Neural cell (in vitro differentiated cells): ENCODE measurements around the gene CTDP1. TPM values are rescaled to one million over a fixed set of nuclear protein-coding genes. Genes with fewer than 3 reads are reported as not detected.
A peak's percentile ranks its signal among the peaks of the same experiment; 100 is the strongest.

Experiments used
- H2AFZ ChIP-seq: fragments of 200-600, 300-800 bp; sonication (generic), shearing (Covaris generic); 2 replicates; pipeline ENCODE4 v1.6.0; 2014; ENCODE audit warnings: low read depth, mild to moderate bottlenecking, antibody characterized with exemption, low read length, moderate library complexity
- H3F3A ChIP-seq: fragments of 200-600 bp; shearing (Covaris generic); 2 replicates; pipeline ENCODE4 v1.6.1; 2016; ENCODE audit warnings: mild to moderate bottlenecking, moderate library complexity, mixed read lengths, antibody characterized with exemption, low read length; ENCODE audit not compliant: insufficient read depth, poor library complexity, severe bottlenecking
- H3K27ac ChIP-seq: fragments of 200-600, 300-800 bp; sonication (generic), shearing (Covaris generic); 2 replicates; pipeline ENCODE4 v1.5.1; 2014; ENCODE audit warnings: mild to moderate bottlenecking, low read length, moderate library complexity
- H3K27me3 ChIP-seq: fragments of 300-800, 200-600 bp; sonication (generic), shearing (Covaris generic); 2 replicates; pipeline ENCODE4 v1.6.0; 2014; ENCODE audit warnings: mild to moderate bottlenecking, low read depth, low read length, moderate library complexity; ENCODE audit not compliant: insufficient read depth
- H3K36me3 ChIP-seq: fragments of 300-800, 200-600 bp; sonication (generic), shearing (Covaris generic); 2 replicates; pipeline ENCODE4 v1.5.1; 2014; ENCODE audit warnings: mild to moderate bottlenecking, antibody characterized with exemption, low read length, moderate library complexity; ENCODE audit not compliant: insufficient read depth
- H3K4me2 ChIP-seq: fragments of 300-800, 200-600 bp; sonication (generic), shearing (Covaris generic); 2 replicates; pipeline ENCODE4 v1.6.0; 2014; ENCODE audit warnings: mild to moderate bottlenecking, low read length
- H3K4me3 ChIP-seq: fragments of 300-800, 200-600 bp; sonication (generic), shearing (Covaris generic); 2 replicates; pipeline ENCODE4 v1.5.1; 2014; ENCODE audit warnings: mild to moderate bottlenecking, low read length, moderate library complexity
- H3K79me2 ChIP-seq: fragments of 200-600 bp; shearing (Covaris generic); replicated peaks from 2 replicates; pipeline ENCODE4 v1.6.0; 2014; ENCODE audit warnings: mild to moderate bottlenecking, low read length, moderate library complexity; ENCODE audit not compliant: insufficient read depth
- H3K9ac ChIP-seq: fragments of 300-800, 200-600 bp; sonication (generic), shearing (Covaris generic); 2 replicates; pipeline ENCODE4 v1.6.1; 2016; ENCODE audit warnings: mild to moderate bottlenecking, low read length, mixed read lengths
- H3K9me2 ChIP-seq: fragments of 200-600 bp; shearing (Covaris generic); 2 replicates; pipeline ENCODE4 v1.6.1; 2016; ENCODE audit warnings: mild to moderate bottlenecking, low read length, mixed read lengths; ENCODE audit not compliant: insufficient read depth
- H3K9me3 ChIP-seq: fragments of 200-600, 300-800 bp; sonication (generic), shearing (Covaris generic); 2 replicates; pipeline ENCODE4 v1.6.1; 2016; ENCODE audit warnings: mild to moderate bottlenecking, mixed run types, low read length, moderate library complexity, mixed read lengths
- H4K20me1 ChIP-seq: fragments of 200-600 bp; shearing (Covaris generic); 2 replicates; pipeline ENCODE4 v1.6.1; 2016; ENCODE audit warnings: mild to moderate bottlenecking, mixed run types; ENCODE audit not compliant: insufficient read depth
- EP300 ChIP-seq: fragments of 450-650 bp; conservative IDR thresholded peaks from 2 replicates; pipeline ENCODE4 v1.6.1; 2014; ENCODE audit warnings: antibody characterized with exemption, mild to moderate bottlenecking, moderate library complexity; ENCODE audit not compliant: poor library complexity, severe bottlenecking
- EZH2 ChIP-seq: fragments of 200-600, 300-800 bp; shearing (Covaris generic), sonication (generic); IDR thresholded peaks from 2 replicates; pipeline ENCODE4 v1.6.1; 2014; ENCODE audit warnings: antibody characterized with exemption, low read length, borderline replicate concordance, mild to moderate bottlenecking; ENCODE audit not compliant: insufficient read depth, poor library complexity, severe bottlenecking
- MXI1 ChIP-seq: fragments of 450-650 bp; conservative IDR thresholded peaks from 2 replicates; pipeline ENCODE4 v1.6.1; 2014; ENCODE audit warnings: antibody characterized with exemption, mild to moderate bottlenecking; ENCODE audit not compliant: poor library complexity, severe bottlenecking
- POLR2AphosphoS5 ChIP-seq: IDR thresholded peaks from 2 replicates; pipeline ENCODE4 v1.6.1; 2012
- RAD21 ChIP-seq: fragments of 450-650 bp; conservative IDR thresholded peaks from 2 replicates; pipeline ENCODE4 v1.6.1; 2014; ENCODE audit warnings: antibody characterized with exemption, mild to moderate bottlenecking, moderate library complexity
- SMC3 ChIP-seq: fragments of 450-650 bp; conservative IDR thresholded peaks from 2 replicates; pipeline ENCODE4 v1.6.1; 2014; ENCODE audit warnings: antibody characterized with exemption, mild to moderate bottlenecking, moderate library complexity; ENCODE audit not compliant: poor library complexity
- TAF1 ChIP-seq: IDR thresholded peaks from 2 replicates; pipeline ENCODE4 v1.6.1; 2012; ENCODE audit warnings: low read depth
- polyA plus RNA-seq: library from polyadenylated mRNA; depleted of rRNA; stranded (reverse); fragments of >200 nt; gene quantifications from 2 replicates; pipeline ENCODE4 v1.2.3, GENCODE V29; 2014
- TF ChIP-seq, protein P1 (sequence below): fragments of 450-650 bp; IDR thresholded peaks from 2 replicates; pipeline ENCODE4 v1.5.1; 2014; ENCODE audit warnings: antibody characterized with exemption, mild to moderate bottlenecking, moderate library complexity; ENCODE audit not compliant: poor library complexity, severe bottlenecking
- TF ChIP-seq, protein P2 (sequence below): IDR thresholded peaks from 2 replicates; pipeline ENCODE4 v1.6.1; 2012; ENCODE audit warnings: borderline replicate concordance

Gene CTDP1
- polyA plus RNA-seq, 1 donor from 2014 or later, result 22.3 TPM

DNA sequence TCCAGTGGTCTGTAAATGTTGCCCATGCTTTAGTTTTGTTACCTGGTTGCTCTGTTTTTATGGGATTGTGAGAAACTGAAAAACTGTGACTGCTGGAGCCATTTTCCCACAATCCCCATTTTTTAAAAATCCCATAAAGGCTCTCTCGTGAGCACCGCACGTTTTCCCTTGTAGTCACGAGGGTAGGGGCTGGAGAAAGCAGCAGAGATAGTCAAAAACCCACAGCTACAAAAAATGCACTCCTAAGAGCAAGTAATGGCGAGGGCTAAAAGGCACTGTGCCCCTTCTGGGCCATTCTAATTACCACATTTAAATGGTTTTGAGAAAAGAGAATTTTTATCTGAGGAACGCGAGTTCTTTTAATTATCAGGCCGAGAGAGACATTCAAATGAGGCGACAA is 1.8 kb upstream of the CTDP1 start:
- H2AFZ ChIP-seq, result no peak overlapping the region
- H3K9ac ChIP-seq, result no peak overlapping the region
- H3K27me3 ChIP-seq, result no peaks in the 10 kb centered on the region
- peak overlapping the region; percentile 97 for H3K4me3 ChIP-seq
- no peaks in the 10 kb centered on the region for H3K36me3 ChIP-seq
- peaks cover 21% of the 10 kb centered on the region for H3K79me2 ChIP-seq
- no peaks in the 10 kb centered on the region for H3K9me3 ChIP-seq
- no peaks in the 10 kb centered on the region for H3K9me2 ChIP-seq
- peak overlapping the region; percentile 95 for H3K4me2 ChIP-seq
- no peaks in the 10 kb centered on the region for H4K20me1 ChIP-seq
- no peaks in the 10 kb centered on the region for H3F3A ChIP-seq
- TF ChIP-seq TAF1 (no peak), EZH2 (no peak), POLR2AphosphoS5 (no peak), RAD21 (no peak), EP300 (no peak), MXI1 (no peak), SMC3 (no peak)
- TF ChIP-seq, protein P1, sequence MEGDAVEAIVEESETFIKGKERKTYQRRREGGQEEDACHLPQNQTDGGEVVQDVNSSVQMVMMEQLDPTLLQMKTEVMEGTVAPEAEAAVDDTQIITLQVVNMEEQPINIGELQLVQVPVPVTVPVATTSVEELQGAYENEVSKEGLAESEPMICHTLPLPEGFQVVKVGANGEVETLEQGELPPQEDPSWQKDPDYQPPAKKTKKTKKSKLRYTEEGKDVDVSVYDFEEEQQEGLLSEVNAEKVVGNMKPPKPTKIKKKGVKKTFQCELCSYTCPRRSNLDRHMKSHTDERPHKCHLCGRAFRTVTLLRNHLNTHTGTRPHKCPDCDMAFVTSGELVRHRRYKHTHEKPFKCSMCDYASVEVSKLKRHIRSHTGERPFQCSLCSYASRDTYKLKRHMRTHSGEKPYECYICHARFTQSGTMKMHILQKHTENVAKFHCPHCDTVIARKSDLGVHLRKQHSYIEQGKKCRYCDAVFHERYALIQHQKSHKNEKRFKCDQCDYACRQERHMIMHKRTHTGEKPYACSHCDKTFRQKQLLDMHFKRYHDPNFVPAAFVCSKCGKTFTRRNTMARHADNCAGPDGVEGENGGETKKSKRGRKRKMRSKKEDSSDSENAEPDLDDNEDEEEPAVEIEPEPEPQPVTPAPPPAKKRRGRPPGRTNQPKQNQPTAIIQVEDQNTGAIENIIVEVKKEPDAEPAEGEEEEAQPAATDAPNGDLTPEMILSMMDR, result no peak
- TF ChIP-seq, protein P2, sequence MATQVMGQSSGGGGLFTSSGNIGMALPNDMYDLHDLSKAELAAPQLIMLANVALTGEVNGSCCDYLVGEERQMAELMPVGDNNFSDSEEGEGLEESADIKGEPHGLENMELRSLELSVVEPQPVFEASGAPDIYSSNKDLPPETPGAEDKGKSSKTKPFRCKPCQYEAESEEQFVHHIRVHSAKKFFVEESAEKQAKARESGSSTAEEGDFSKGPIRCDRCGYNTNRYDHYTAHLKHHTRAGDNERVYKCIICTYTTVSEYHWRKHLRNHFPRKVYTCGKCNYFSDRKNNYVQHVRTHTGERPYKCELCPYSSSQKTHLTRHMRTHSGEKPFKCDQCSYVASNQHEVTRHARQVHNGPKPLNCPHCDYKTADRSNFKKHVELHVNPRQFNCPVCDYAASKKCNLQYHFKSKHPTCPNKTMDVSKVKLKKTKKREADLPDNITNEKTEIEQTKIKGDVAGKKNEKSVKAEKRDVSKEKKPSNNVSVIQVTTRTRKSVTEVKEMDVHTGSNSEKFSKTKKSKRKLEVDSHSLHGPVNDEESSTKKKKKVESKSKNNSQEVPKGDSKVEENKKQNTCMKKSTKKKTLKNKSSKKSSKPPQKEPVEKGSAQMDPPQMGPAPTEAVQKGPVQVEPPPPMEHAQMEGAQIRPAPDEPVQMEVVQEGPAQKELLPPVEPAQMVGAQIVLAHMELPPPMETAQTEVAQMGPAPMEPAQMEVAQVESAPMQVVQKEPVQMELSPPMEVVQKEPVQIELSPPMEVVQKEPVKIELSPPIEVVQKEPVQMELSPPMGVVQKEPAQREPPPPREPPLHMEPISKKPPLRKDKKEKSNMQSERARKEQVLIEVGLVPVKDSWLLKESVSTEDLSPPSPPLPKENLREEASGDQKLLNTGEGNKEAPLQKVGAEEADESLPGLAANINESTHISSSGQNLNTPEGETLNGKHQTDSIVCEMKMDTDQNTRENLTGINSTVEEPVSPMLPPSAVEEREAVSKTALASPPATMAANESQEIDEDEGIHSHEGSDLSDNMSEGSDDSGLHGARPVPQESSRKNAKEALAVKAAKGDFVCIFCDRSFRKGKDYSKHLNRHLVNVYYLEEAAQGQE, result no peak
- H3K27ac ChIP-seq, result no peak overlapping the region

DNA sequence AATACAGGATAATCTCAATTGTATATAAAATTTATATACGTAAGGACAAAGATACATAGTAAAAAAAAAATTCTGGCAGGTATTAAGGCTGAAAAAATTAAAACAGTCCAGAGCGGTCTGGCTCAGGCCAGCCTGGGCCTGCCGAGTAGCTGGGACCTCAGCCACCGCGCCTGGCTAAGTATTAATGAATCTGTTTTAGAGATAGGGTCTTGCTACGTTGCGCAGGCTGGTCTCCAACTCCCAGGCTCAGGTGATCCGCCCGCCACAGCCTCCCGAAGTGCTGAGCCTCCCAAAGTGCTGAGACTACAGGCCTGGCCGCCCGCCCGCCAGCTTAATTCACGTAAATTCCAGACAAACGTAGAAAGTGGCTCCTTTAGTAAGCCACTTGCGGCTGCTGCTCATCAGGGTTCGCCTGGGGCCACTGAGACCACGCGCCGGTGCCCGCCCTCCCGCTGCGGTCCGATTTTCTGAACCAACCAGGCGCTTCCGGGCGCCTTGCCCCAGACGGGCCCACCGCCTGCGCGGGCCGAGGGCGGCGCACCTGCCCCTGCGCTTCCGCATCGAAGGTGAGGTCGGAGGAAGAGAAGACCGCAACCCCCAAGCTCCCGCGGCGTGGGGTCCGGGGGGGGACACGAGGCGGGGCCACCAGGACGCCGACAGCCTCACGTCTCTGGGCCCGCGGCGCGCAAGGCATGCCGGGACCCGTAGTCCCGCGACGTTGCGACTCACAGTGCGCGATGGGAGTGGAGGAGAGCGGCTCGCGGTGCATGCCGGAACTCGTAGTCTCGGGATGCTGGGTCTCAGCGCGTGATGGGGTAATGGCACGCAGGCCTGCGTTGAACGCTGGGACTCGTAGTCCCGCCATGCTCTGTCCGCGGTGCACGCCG is 695 bp upstream of the CTDP1 start:
- Histone ChIP-seq H4K20me1 (no peaks in the 10 kb centered on the region), H3K36me3 (no peaks in the 10 kb centered on the region), H3K79me2 (peaks cover 29% of the 10 kb centered on the region), H3K9me3 (no peaks in the 10 kb centered on the region), H3K4me3 (peak overlapping the region; percentile 97), H3F3A (no peaks in the 10 kb centered on the region), H3K9ac (peak overlapping the region; percentile 90), H3K4me2 (peak overlapping the region; percentile 95), H3K27me3 (no peaks in the 10 kb centered on the region), H2AFZ (peak overlapping the region; percentile 91), H3K9me2 (no peaks in the 10 kb centered on the region), H3K27ac (peak overlapping the region; percentile 94)
- TF ChIP-seq RAD21 (peak; percentile 45), MXI1 (peak; percentile 84), TAF1 (peak; percentile 22), EP300 (no peak), SMC3 (peak; percentile 54), POLR2AphosphoS5 (peak; percentile 65)
- TF ChIP-seq, protein P1, result no peak
